Middle frontal gyrus (tissue), 1 donor: ENCODE data around the gene SMDT1.
"Not testable (repeated sequence)": the region's sequence is repeated elsewhere in the genome, so short reads cannot be mapped to it uniquely, and the experiment has no call there.

Experiments used
- DNase-seq: peaks from one replicate; pipeline ENCODE4 v3.0.0-alpha.2; 2015; ENCODE audit warnings: low spot score; ENCODE audit errors: extremely low spot score

SMDT1 gene

GRCh38 chr22:42111798-42112197, 32.3 kb downstream of the SMDT1 start:
- DNase-seq = no peak

- not testable (repeated sequence) for DNase-seq
Observed at GRCh38 chr22:42112793-42113192, 33.3 kb downstream of the SMDT1 start.

- no peak for DNase-seq
Observed at GRCh38 chr22:42114721-42115120, 35.2 kb downstream of the SMDT1 start.

GRCh38 chr22:42115420-42115830, 35.9 kb downstream of the SMDT1 start:
- DNase-seq = not testable (repeated sequence)

- DNase-seq = no peak
Observed at GRCh38 chr22:42116848-42117424, 37.4 kb downstream of the SMDT1 start.

GRCh38 chr22:42120231-42121021, 40.9 kb downstream of the SMDT1 start:
- DNase-seq = not testable (repeated sequence)

GRCh38 chr22:42123529-42123928, 44.0 kb downstream of the SMDT1 start:
- DNase-seq = not testable (repeated sequence)

GRCh38 chr22:42127606-42128005, 48.1 kb downstream of the SMDT1 start:
- DNase-seq = no peak

GRCh38 chr22:42128007-42128406, 48.5 kb downstream of the SMDT1 start:
- not testable (repeated sequence) for DNase-seq

GRCh38 chr22:42128776-42129694, 49.5 kb downstream of the SMDT1 start:
- not testable (repeated sequence) for DNase-seq

GRCh38 chr22:42130182-42130581, 50.7 kb downstream of the SMDT1 start:
- DNase-seq = not testable (repeated sequence)

- DNase-seq = not testable (repeated sequence)
Observed at GRCh38 chr22:42130639-42131431, 51.3 kb downstream of the SMDT1 start, which contains the start of gene CYP2D6. TSS of gene CYP2D6 (minus strand) at chr22:42130810. CDS start at chr22:42130791, 19 bp downstream.

- no peak for DNase-seq
Observed at GRCh38 chr22:42131562-42131961, 52.1 kb downstream of the SMDT1 start.

- no peak for DNase-seq
Observed at GRCh38 chr22:42132457-42132856, 53.0 kb downstream of the SMDT1 start.
